Prostate gland (tissue), 2 donors: Measurements from ENCODE around the gene CEP290. TPM values are rescaled to one million over a fixed set of nuclear protein-coding genes. Genes with fewer than 3 reads are reported as not detected.

Experiments
- DNase-seq: peaks from one replicate; pipeline ENCODE4 v3.0.0-alpha.2; 2019; ENCODE audit warnings: low spot score
- H3K27ac ChIP-seq, 2 donors: fragments of 200-600 bp; sonication (generic); 2 replicates each; pipeline ENCODE4 v1.5.1; 2017 to 2019
- H3K27me3 ChIP-seq: fragments of 200-600 bp; sonication (generic); replicated peaks from 2 replicates; pipeline ENCODE4 v1.5.1; 2019; ENCODE audit not compliant: insufficient read depth
- H3K36me3 ChIP-seq, 2 donors: fragments of 200-600 bp; sonication (generic); 1 replicate in 1 of 2; 2 replicates in 1 of 2; pipeline versions ENCODE4 v1.5.1 to v1.8.1; 2017 to 2019
- H3K4me1 ChIP-seq: fragments of 200-600 bp; sonication (generic); replicated peaks from 2 replicates; pipeline ENCODE4 v1.5.1; 2019
- H3K4me3 ChIP-seq, 2 donors: fragments of 200-600 bp; sonication (generic); 2 replicates each; pipeline ENCODE4 v1.5.1; 2017 to 2019
- H3K9me3 ChIP-seq: fragments of 200-600 bp; sonication (generic); 2 replicates; pipeline ENCODE4 v1.5.1; 2017
- CTCF ChIP-seq, 4 experiments: fragments of 200-600 bp in 2 of 4; fragments of 450-650 bp in 2 of 4; sonication (generic) in 2 of 4; IDR thresholded peaks; 1 replicate in 3 of 4; 2 replicates in 1 of 4; pipeline ENCODE4 v1.5.1; 2016 to 2019; ENCODE audit warnings: antibody characterized with exemption in 4 of 4, mild to moderate bottlenecking in 2 of 4, moderate library complexity in 2 of 4
- POLR2A ChIP-seq: fragments of 450-650 bp; IDR thresholded peaks from one replicate; pipeline ENCODE4 v1.6.1; 2016; ENCODE audit warnings: antibody characterized with exemption, mild to moderate bottlenecking
- POLR2AphosphoS5 ChIP-seq: sonication (generic); formaldehyde crosslinking; IDR thresholded peaks from one replicate; pipeline ENCODE4 v1.6.1; 2017; ENCODE audit warnings: antibody characterized with exemption
- WGBS: methylation state at CpG from one replicate; pipeline ENCODE4 v1.1.5; 2018; 5-methylcytosine and 5-hydroxymethylcytosine counted together
- intact Hi-C: fragments of 100-400 bp; cut with DNase I; formaldehyde crosslinking; loops from one replicate; pipeline ENCODE4 v1.14.2; 2022
- total RNA-seq, 2 donors: library from RNA; depleted of rRNA; stranded (reverse); fragments of >200 nt; gene quantifications; one replicate each; pipeline ENCODE4 v1.1.0, GENCODE V29; 2016

The CEP290 gene
- total RNA-seq, 2 donors from 2014 or later, result 8.1 to 26.5 TPM

GRCh38 chr12:88111074-88111652, 30.7 kb downstream of the CEP290 start:
- Histone ChIP-seq H3K27me3 (no peaks in the 10 kb centered on the region), H3K36me3 (no peaks in the 10 kb centered on the region), H3K9me3 (no peaks in the 10 kb centered on the region), H3K27ac (no peak overlapping the region), H3K4me1 (no peaks in the 10 kb centered on the region), H3K4me3 (no peak overlapping the region)
- intact Hi-C loops, result no loop called here
- WGBS, result 6% methylated on average over 1 of the region's 1 CpG
- no peak for DNase-seq
- TF ChIP-seq POLR2AphosphoS5 (no peak), CTCF (IDR thresholded peaks at IDR 0.05) (peak in 3 of 4 experiments; percentile 31 to 71 (median 56))

- Histone ChIP-seq H3K27me3 (no peaks in the 10 kb centered on the region), H3K4me3 (no peak overlapping the region), H3K9me3 (no peaks in the 10 kb centered on the region), H3K36me3 (no peaks in the 10 kb centered on the region), H3K4me1 (no peaks in the 10 kb centered on the region), H3K27ac (no peak overlapping the region)
- intact Hi-C loops, result no loop called here
- no peak for DNase-seq
- no peak for TF ChIP-seq POLR2AphosphoS5
- no peak for TF ChIP-seq CTCF (IDR thresholded peaks at IDR 0.05)
- TF ChIP-seq POLR2A, result no peak
- WGBS, result 98% methylated on average over 2 of the region's 2 CpGs
Measured at GRCh38 chr12:88108021-88108420, 33.9 kb downstream of the CEP290 start.

- no peak for TF ChIP-seq POLR2A
- no peak for TF ChIP-seq POLR2AphosphoS5
- no peak for TF ChIP-seq CTCF (IDR thresholded peaks at IDR 0.05)
- 98% methylated on average over 4 of the region's 4 CpGs for WGBS
- H3K36me3 ChIP-seq, result no peaks in the 10 kb centered on the region
- no peaks in the 10 kb centered on the region for H3K4me1 ChIP-seq
- no peak for DNase-seq
- no peak overlapping the region for H3K27ac ChIP-seq
- intact Hi-C loops, result no loop called here
- no peaks in the 10 kb centered on the region for H3K9me3 ChIP-seq
- H3K27me3 ChIP-seq, result no peaks in the 10 kb centered on the region
- no peak overlapping the region for H3K4me3 ChIP-seq
Measured at GRCh38 chr12:88093573-88093972, 48.3 kb downstream of the CEP290 start.

- TF ChIP-seq POLR2A (no peak), POLR2AphosphoS5 (no peak), CTCF (IDR thresholded peaks at IDR 0.05) (no peak)
- intact Hi-C loops, result no loop called here
- Histone ChIP-seq H3K36me3 (no peaks in the 10 kb centered on the region), H3K27me3 (no peaks in the 10 kb centered on the region), H3K4me3 (no peak overlapping the region), H3K9me3 (no peaks in the 10 kb centered on the region), H3K27ac (no peak overlapping the region), H3K4me1 (no peaks in the 10 kb centered on the region)
- no peak for DNase-seq
Measured at GRCh38 chr12:88092771-88093170, 49.1 kb downstream of the CEP290 start.

- H3K36me3 ChIP-seq, result no peaks in the 10 kb centered on the region
- TF ChIP-seq POLR2A (no peak), CTCF (IDR thresholded peaks at IDR 0.05) (no peak), POLR2AphosphoS5 (no peak)
- DNase-seq, result no peak
- no peaks in the 10 kb centered on the region for H3K9me3 ChIP-seq
- intact Hi-C loops, result no loop called here
- no peak overlapping the region for H3K27ac ChIP-seq
- H3K4me1 ChIP-seq, result no peaks in the 10 kb centered on the region
- 93% methylated on average over 4 of the region's 4 CpGs for WGBS
- H3K4me3 ChIP-seq, result no peak overlapping the region
- no peaks in the 10 kb centered on the region for H3K27me3 ChIP-seq
Measured at GRCh38 chr12:88084210-88084609, 57.7 kb downstream of the CEP290 start.
